ENCODE measurements around the gene ARMC10. TPM values are rescaled to one million over a fixed set of nuclear protein-coding genes. Genes with fewer than 3 reads are reported as not detected.
A peak's percentile ranks its signal among the peaks of the same experiment; 100 is the strongest.
"Not testable (repeated sequence)": the region's sequence is repeated elsewhere in the genome, so short reads cannot be mapped to it uniquely, and the experiment has no call there.

The ARMC10 gene
- total RNA-seq, 1 experiment from 2014 or later = 23.3 TPM

GRCh38 chr7:103143868-103144267, 68.9 kb downstream of the ARMC10 start:
- Histone ChIP-seq H3K27ac (ENCODE audit: low read length) (peak overlapping the region; percentile 93; the same call in 1 of the 2 replicates), H3K4me2 (ENCODE audit: low read length) (0 out of 2 replicates have a peak overlapping the region, but pooled peaks have one; percentile 2), H3K36me3 (ENCODE audit: low read depth, low read length) (no peaks in the 10 kb centered on the region), H3K9ac (ENCODE audit: low read length) (no peak overlapping the region), H3K4me3 (ENCODE audit: low read length) (no peak overlapping the region), H3F3A (ENCODE audit: low read length, unreplicated experiment) (no peaks in the 10 kb centered on the region), H3K9me2 (replicated peaks; ENCODE audit: low read length) (no peaks in the 10 kb centered on the region), H2AFZ (ENCODE audit: low read length) (no peak overlapping the region), H3K4me1 (ENCODE audit: insufficient read depth, low read length) (peaks cover 43% of the 10 kb centered on the region), H3K79me2 (ENCODE audit: low read length) (peaks cover 61% of the 10 kb centered on the region), H4K20me1 (ENCODE audit: low read length) (no peaks in the 10 kb centered on the region), H3K27me3 (ENCODE audit: low read length) (no peaks in the 10 kb centered on the region), H3K9me3 (ENCODE audit: low read length) (no peaks in the 10 kb centered on the region)
- no peak for DNase-seq
- CTCF ChIA-PET = interaction anchor here (0.7 kb wide), 1 partner anchor 69 kb away, joined by 3 read pairs; the partner anchor contains the start of gene ARMC10
- intact Hi-C loops (cut with micrococcal nuclease) = loop anchor here (2.0 to 10.0 kb wide), 4 partner anchors 31 to 201 kb away; partner anchors contain the start of genes ARMC10, DNAJC2, FBXL13 and PSMC2
- POLR2A ChIA-PET (ENCODE audit: unreplicated experiment) = no interaction called here
- no TSS peak for BruUV-seq (replicated peaks)
- TF ChIP-seq EZH2 (IDR thresholded peaks at IDR 0.05; ENCODE audit: low read length, unreplicated experiment) (no peak), CTCF (conservative IDR thresholded peaks at IDR 0.05; ENCODE audit: low read depth, low read length) (no peak), EZH2phosphoT487 (IDR thresholded peaks at IDR 0.05; ENCODE audit: borderline replicate concordance, low read length) (no peak)
- ATAC-seq = no peak

- ATAC-seq; BruUV-seq (replicated peaks): not testable (repeated sequence)
These were observed 69.8 kb downstream of the ARMC10 start for GRCh38 chr7:103144754-103145153.

GRCh38 chr7:103148131-103148993, 73.4 kb downstream of the ARMC10 start:
- intact Hi-C loops (cut with micrococcal nuclease) = loop anchor here (5.0 to 10.0 kb wide), 4 partner anchors 56 to 196 kb away; partner anchors contain the start of genes DNAJC2 and PSMC2
- ChIA-PET CTCF (interaction anchor here (0.6 kb wide), 2 partner anchors 34 to 199 kb away, joined by 4 read pairs; partner anchors contain the start of gene PSMC2), POLR2A (ENCODE audit: unreplicated experiment) (interaction anchor here (0.5 to 0.6 kb wide), 2 partner anchors 11 to 132 kb away, joined by 3 to 7 read pairs; no protein-coding TSS in a partner anchor)
- no peaks in the 10 kb centered on the region for H3K9me3 ChIP-seq (ENCODE audit: low read length)
- peaks cover 54% of the 10 kb centered on the region for H3K79me2 ChIP-seq (ENCODE audit: low read length)
- peak overlapping the region; percentile 86 for H3K4me3 ChIP-seq (ENCODE audit: low read length)
- no peaks in the 10 kb centered on the region for H3F3A ChIP-seq (ENCODE audit: low read length, unreplicated experiment)
- ATAC-seq (peak; percentile 5; the same call in 1 of the 2 replicates), DNase-seq (peak; percentile 45)
- peak overlapping the region; percentile 83 for H2AFZ ChIP-seq (ENCODE audit: low read length)
- BruUV-seq (replicated peaks) = TSS peak; percentile 72
- no peaks in the 10 kb centered on the region for H3K9me2 ChIP-seq (replicated peaks; ENCODE audit: low read length)
- H3K9ac ChIP-seq (ENCODE audit: low read length) = peak overlapping the region; percentile 90
- H3K27me3 ChIP-seq (ENCODE audit: low read length) = no peaks in the 10 kb centered on the region
- peak overlapping the region; percentile 86 for H3K4me2 ChIP-seq (ENCODE audit: low read length)
- TF ChIP-seq CTCF (conservative IDR thresholded peaks at IDR 0.05; ENCODE audit: low read depth, low read length) = no peak
- TF ChIP-seq EZH2 (IDR thresholded peaks at IDR 0.05; ENCODE audit: low read length, unreplicated experiment) = no peak
- TF ChIP-seq EZH2phosphoT487 (IDR thresholded peaks at IDR 0.05; ENCODE audit: borderline replicate concordance, low read length) = no peak
- H4K20me1 ChIP-seq (ENCODE audit: low read length) = no peaks in the 10 kb centered on the region
- H3K36me3 ChIP-seq (ENCODE audit: low read depth, low read length) = no peaks in the 10 kb centered on the region
- peak overlapping the region; percentile 85 for H3K27ac ChIP-seq (ENCODE audit: low read length)
- peaks cover 31% of the 10 kb centered on the region for H3K4me1 ChIP-seq (ENCODE audit: insufficient read depth, low read length)

More at GRCh38 chr7:103144754-103145153, 69.8 kb downstream of the ARMC10 start:
- H3K9me2 ChIP-seq (replicated peaks; ENCODE audit: low read length); POLR2A ChIA-PET (ENCODE audit: unreplicated experiment); H4K20me1 ChIP-seq (ENCODE audit: low read length); H3K9ac ChIP-seq (ENCODE audit: low read length); H3K4me2 ChIP-seq (ENCODE audit: low read length); H3K27ac ChIP-seq (ENCODE audit: low read length); H3K9me3 ChIP-seq (ENCODE audit: low read length); CTCF ChIA-PET; H3K27me3 ChIP-seq (ENCODE audit: low read length); H3F3A ChIP-seq (ENCODE audit: low read length, unreplicated experiment); H3K4me3 ChIP-seq (ENCODE audit: low read length); DNase-seq; H2AFZ ChIP-seq (ENCODE audit: low read length); H3K36me3 ChIP-seq (ENCODE audit: low read depth, low read length): not testable (repeated sequence)
- Histone ChIP-seq H3K79me2 (ENCODE audit: low read length) (peaks cover 61% of the 10 kb centered on the region), H3K4me1 (ENCODE audit: insufficient read depth, low read length) (peaks cover 47% of the 10 kb centered on the region)
- intact Hi-C loops (cut with micrococcal nuclease) = loop anchor here (5.0 to 10.0 kb wide), 4 partner anchors 52 to 200 kb away; partner anchors contain the start of genes DNAJC2 and PSMC2

Other genes with a start within 250 kb of the ARMC10 start
- 0.11 TPM in 1 of 2 replicates, not detected in the other for gene LRRC17, start 162.1 kb upstream of the ARMC10 start, total RNA-seq (2014; rRNA removed)
- 1.1 TPM in 1 of 2 replicates, not detected in the other for gene FBXL13, start 344 bp upstream of the ARMC10 start, total RNA-seq (2014; rRNA removed)
- 2.5 and 3.9 TPM in 2 replicates for gene NAPEPLD, start 74.0 kb downstream of the ARMC10 start, total RNA-seq (2014; rRNA removed)
- 49.6 and 64.4 TPM in 2 replicates for gene PMPCB, start 222.3 kb downstream of the ARMC10 start, total RNA-seq (2014; rRNA removed)